Measurements from ENCODE around the gene EMC9.

- TF ChIP-seq CTCF (IDR thresholded peaks at IDR 0.05) (no peak), EP300 (IDR thresholded peaks at IDR 0.05) (no peak), POLR2A (IDR thresholded peaks at IDR 0.05) (no peak), POLR2AphosphoS5 (IDR thresholded peaks at IDR 0.05) (no peak)
Observed at GRCh38 chr14:24136684-24137528, 4.5 kb downstream of the EMC9 start.

All from upper lobe of left lung (tissue), 4 donors.